DOHH2 (cell line): Measurements from ENCODE around the gene VIT.

Source experiments
- CTCF ChIP-seq: fragments of 200-600 bp; sonication (generic); IDR thresholded peaks from one replicate; pipeline ENCODE4 v1.5.1; 2014; ENCODE audit warnings: antibody characterized with exemption, mild to moderate bottlenecking, low read depth, low read length; ENCODE audit not compliant: poor library complexity, severe bottlenecking
- EZH2phosphoT487 ChIP-seq: fragments of 200-600 bp; sonication (generic); IDR thresholded peaks from 2 replicates; pipeline ENCODE4 v1.6.1; 2017; ENCODE audit warnings: borderline replicate concordance, mild to moderate bottlenecking, antibody characterized with exemption, low read length, moderate library complexity, mixed read lengths

DNA sequence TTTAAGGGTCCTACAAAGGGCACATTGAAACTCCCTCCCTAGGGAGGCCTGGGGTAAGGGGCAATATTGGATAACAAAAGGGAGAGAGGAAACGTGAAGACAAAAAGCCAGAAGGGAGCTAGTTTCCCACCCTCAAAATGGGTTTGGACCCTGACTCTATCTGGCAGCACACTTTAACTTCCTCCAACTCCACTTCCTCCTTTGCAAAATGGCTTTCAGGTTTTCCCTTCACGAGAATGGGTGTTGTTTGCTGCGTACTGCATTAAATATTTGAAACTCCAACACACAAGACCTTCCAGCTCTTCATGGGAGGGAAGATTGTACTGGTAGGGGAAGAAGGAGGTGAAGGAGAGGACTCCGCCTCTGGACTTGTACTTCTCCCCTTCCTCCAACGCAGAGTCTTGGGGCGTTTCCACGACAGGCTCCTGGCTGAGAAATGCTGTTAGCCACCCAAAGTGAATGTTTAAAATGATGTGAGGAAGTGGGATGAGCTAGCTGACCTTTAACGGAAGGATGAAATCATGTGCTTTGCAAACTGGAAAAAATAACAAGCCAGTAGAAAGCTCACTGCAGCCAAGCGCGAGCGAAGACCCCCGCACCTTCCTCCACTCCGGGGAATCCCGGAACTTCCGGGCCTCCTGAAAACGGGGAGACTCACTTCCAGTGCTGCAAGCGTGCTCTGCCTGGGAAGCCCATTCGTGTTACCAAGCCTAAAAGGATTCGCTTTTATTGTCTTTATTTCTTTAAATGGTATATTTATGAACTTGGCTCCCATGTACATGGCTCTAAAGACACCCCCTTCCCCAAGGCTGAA is 85.6 kb downstream of the VIT start:
- TF ChIP-seq CTCF (no peak), EZH2phosphoT487 (no peak)
